DND-41 (cell line): ENCODE data around the gene PTPRN2.

Source experiments
- ATAC-seq: fragments of 200-7000 bp; cut with Tn5 transposase; 3 replicates; pipeline ENCODE4 v1.9.1; 2021; ENCODE audit warnings: low read depth; ENCODE audit not compliant: insufficient read depth
- DNase-seq: peaks from one replicate; pipeline ENCODE4 v3.0.0-alpha.2; 2020
- H2AFZ ChIP-seq: 2 replicates; pipeline ENCODE4 v1.6.0; 2012; ENCODE audit warnings: low read depth, low read length
- H3K27ac ChIP-seq: 2 replicates; pipeline ENCODE4 v1.5.1; 2012; ENCODE audit warnings: low read length, inconsistent platforms
- H3K27me3 ChIP-seq: fragments of 200-600 bp; sonication (generic); 2 replicates; pipeline ENCODE4 v1.6.0; 2012; ENCODE audit warnings: low read length, mild to moderate bottlenecking, inconsistent platforms; ENCODE audit not compliant: insufficient read depth, poor library complexity
- H3K36me3 ChIP-seq: 2 replicates; pipeline ENCODE4 v1.5.1; 2012; ENCODE audit warnings: low read length, inconsistent platforms; ENCODE audit not compliant: insufficient read depth
- H3K4me1 ChIP-seq: 2 replicates; pipeline ENCODE4 v1.5.1; 2012; ENCODE audit warnings: mild to moderate bottlenecking, low read length; ENCODE audit not compliant: insufficient read depth
- H3K4me2 ChIP-seq: 2 replicates; pipeline ENCODE4 v1.6.0; 2012; ENCODE audit warnings: mild to moderate bottlenecking, moderate library complexity, low read length, inconsistent platforms; ENCODE audit not compliant: insufficient read depth
- H3K4me3 ChIP-seq, 2 experiments: fragments of 200-600 bp in 1 of 2; shearing (Covaris generic) in 1 of 2; 2 replicates each; pipeline ENCODE4 v1.5.1; 2012 to 2016; ENCODE audit warnings: inconsistent platforms in 2 of 2, low read length in 2 of 2, mild to moderate bottlenecking in 2 of 2, low read depth in 1 of 2, moderate library complexity in 1 of 2
- H3K79me2 ChIP-seq: 2 replicates; pipeline ENCODE4 v1.6.0; 2012; ENCODE audit warnings: low read length, inconsistent platforms; ENCODE audit not compliant: insufficient read depth
- H3K9ac ChIP-seq: 2 replicates; pipeline ENCODE4 v1.6.0; 2012; ENCODE audit warnings: low read depth, mild to moderate bottlenecking, inconsistent platforms, low read length, moderate library complexity
- H3K9me3 ChIP-seq: 2 replicates; pipeline ENCODE4 v1.5.1; 2012; ENCODE audit warnings: low read length, moderate library complexity, mild to moderate bottlenecking, inconsistent platforms; ENCODE audit not compliant: insufficient read depth, severe bottlenecking
- H4K20me1 ChIP-seq: 2 replicates; pipeline ENCODE4 v1.6.0; 2012; ENCODE audit warnings: low read length; ENCODE audit not compliant: insufficient read depth
- EZH2 ChIP-seq: IDR thresholded peaks from 3 replicates; pipeline ENCODE4 v1.6.1; 2012; ENCODE audit warnings: borderline replicate concordance, low read depth, mild to moderate bottlenecking, moderate library complexity, low read length, inconsistent platforms; ENCODE audit not compliant: severe bottlenecking
- TF ChIP-seq, protein P1 (sequence below): IDR thresholded peaks from 2 replicates; pipeline ENCODE4 v1.5.1; 2012; ENCODE audit warnings: borderline replicate concordance, low read length, moderate library complexity, mild to moderate bottlenecking; ENCODE audit not compliant: poor library complexity, severe bottlenecking; ENCODE audit errors: extremely low read depth

Gene PTPRN2

DNA sequence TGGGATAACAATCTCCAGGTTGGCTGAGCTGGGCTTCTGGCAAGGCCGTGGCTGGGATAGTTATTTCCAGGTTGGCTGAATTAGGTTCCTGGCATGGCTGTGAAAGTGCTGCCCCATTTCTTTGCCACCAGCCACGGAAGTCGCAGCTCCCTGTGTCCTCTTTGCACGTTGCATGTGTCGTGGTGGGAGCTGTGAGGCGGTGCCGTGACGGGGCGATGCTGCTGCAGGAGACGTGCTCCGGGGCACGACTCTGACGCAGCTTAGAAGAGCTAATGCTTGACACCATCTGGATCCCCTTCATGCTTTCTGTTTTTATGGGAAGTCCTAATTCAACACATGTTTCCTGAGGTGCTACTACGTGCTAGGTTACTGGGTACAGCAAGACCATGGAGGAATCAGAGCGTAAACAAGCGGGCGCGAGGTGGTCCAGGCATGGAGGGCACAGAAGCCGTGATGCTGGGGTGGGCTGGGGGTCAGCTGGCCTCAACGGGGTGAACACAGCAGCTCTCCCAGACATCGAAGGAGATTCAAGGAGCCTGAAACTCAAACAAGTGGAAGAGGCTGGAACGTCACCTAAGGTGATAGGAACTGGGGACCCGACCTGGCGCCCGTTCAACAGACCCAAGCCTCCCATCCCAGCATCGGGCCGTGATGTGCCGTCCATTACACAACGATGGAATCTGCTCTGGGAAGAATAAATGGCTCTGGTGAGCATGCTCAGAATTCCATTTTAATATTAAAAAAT, 843.7 kb downstream of the PTPRN2 start:
- Histone ChIP-seq H4K20me1 (no peaks in the 10 kb centered on the region), H2AFZ (no peak overlapping the region), H3K9me3 (no peaks in the 10 kb centered on the region), H3K4me1 (no peaks in the 10 kb centered on the region), H3K36me3 (no peaks in the 10 kb centered on the region), H3K4me3 (no peak overlapping the region), H3K4me2 (no peak overlapping the region), H3K27me3 (no peaks in the 10 kb centered on the region), H3K9ac (no peak overlapping the region), H3K27ac (no peak overlapping the region), H3K79me2 (no peaks in the 10 kb centered on the region)
- ATAC-seq (no peak), DNase-seq (no peak)
- TF ChIP-seq, protein P1, sequence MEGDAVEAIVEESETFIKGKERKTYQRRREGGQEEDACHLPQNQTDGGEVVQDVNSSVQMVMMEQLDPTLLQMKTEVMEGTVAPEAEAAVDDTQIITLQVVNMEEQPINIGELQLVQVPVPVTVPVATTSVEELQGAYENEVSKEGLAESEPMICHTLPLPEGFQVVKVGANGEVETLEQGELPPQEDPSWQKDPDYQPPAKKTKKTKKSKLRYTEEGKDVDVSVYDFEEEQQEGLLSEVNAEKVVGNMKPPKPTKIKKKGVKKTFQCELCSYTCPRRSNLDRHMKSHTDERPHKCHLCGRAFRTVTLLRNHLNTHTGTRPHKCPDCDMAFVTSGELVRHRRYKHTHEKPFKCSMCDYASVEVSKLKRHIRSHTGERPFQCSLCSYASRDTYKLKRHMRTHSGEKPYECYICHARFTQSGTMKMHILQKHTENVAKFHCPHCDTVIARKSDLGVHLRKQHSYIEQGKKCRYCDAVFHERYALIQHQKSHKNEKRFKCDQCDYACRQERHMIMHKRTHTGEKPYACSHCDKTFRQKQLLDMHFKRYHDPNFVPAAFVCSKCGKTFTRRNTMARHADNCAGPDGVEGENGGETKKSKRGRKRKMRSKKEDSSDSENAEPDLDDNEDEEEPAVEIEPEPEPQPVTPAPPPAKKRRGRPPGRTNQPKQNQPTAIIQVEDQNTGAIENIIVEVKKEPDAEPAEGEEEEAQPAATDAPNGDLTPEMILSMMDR: no peak
- TF ChIP-seq EZH2: no peak

DNA sequence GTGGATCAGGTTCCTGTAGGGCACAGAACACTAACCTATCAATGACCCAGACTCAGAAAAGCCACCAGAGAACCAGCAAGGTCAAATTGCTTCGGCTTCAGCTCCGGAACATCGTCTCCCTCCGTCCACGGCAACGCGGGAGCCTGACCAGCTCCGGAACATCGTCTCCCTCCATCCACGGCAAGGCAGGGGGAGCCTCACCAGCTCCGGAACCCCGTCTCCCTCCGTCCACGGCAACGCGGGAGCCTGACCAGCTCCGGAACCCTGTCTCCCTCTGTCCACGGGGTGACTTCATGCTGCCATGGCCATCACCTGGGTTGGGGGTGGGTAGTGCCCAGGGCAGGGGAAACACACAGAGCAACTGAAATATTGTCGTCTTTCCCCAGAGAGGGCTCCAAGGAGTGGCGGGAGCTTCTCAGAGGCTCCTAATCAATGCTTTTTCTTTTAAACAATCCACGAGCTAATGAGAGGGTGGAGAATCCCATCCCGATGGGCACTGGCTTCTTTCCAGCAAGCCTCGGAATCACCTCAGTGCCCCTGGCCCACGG, 847.3 kb downstream of the PTPRN2 start:
- Histone ChIP-seq H3K4me1 (no peaks in the 10 kb centered on the region), H3K27me3 (no peaks in the 10 kb centered on the region), H4K20me1 (no peaks in the 10 kb centered on the region), H3K9me3 (no peaks in the 10 kb centered on the region), H3K4me3 (no peak overlapping the region), H3K4me2 (no peak overlapping the region), H3K36me3 (no peaks in the 10 kb centered on the region), H3K79me2 (no peaks in the 10 kb centered on the region), H3K27ac (no peak overlapping the region), H2AFZ (no peak overlapping the region), H3K9ac (no peak overlapping the region)
- ATAC-seq (no peak), DNase-seq (no peak)
- no peak for TF ChIP-seq EZH2
- TF ChIP-seq, protein P1: no peak

DNA sequence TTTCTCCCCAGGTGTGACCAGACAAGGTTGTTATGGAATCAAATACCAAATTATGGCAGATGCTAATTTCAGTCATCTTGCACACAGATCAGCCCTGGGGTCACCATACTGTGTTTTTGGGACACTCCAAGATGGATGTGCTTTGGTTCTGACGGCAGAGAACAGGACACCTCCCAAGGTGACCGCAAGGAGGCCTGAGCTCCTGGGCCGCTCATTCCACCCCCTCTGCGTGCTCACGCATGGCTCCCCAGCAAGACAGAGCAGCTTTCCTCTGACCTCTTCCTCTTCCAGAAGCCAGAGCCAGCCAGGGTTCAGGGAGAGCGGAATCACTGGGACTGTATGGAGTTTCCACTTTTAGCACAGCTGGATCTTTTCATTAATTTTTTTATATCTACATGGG, 848.0 kb downstream of the PTPRN2 start:
- TF ChIP-seq EZH2: no peak
- H3K4me1 ChIP-seq: no peaks in the 10 kb centered on the region
- H2AFZ ChIP-seq: no peak overlapping the region
- DNase-seq (no peak), ATAC-seq (no peak)
- H3K79me2 ChIP-seq: no peaks in the 10 kb centered on the region
- H3K9me3 ChIP-seq: no peaks in the 10 kb centered on the region
- no peak overlapping the region for H3K9ac ChIP-seq
- H3K27ac ChIP-seq: no peak overlapping the region
- no peaks in the 10 kb centered on the region for H3K36me3 ChIP-seq
- no peaks in the 10 kb centered on the region for H4K20me1 ChIP-seq
- H3K4me2 ChIP-seq: no peak overlapping the region
- no peaks in the 10 kb centered on the region for H3K27me3 ChIP-seq
- H3K4me3 ChIP-seq: no peak overlapping the region

DNA sequence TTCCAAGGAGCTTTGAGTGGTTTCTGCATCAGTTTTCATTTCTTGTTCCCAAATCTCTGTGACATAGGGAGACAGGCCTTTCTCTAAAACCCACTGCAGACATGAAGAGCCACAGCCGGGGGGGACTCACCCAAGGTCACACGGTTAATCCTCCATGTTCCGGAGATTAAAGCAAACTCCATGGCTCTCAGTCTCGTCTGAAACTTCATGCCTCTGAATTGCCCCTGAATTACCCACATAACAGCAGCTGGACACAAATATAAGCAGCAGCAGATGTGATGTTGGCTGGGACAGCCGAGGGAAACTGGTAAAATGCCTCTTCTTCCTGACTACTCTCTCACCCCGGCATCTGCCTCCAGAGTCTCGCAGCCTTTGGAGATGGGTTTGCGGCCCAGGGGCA, 848.6 kb downstream of the PTPRN2 start:
- no peak overlapping the region for H3K9ac ChIP-seq
- TF ChIP-seq EZH2: no peak
- TF ChIP-seq, protein P1: no peak
- no peak overlapping the region for H3K27ac ChIP-seq
- ATAC-seq (no peak), DNase-seq (no peak)
- no peaks in the 10 kb centered on the region for H3K27me3 ChIP-seq
- H4K20me1 ChIP-seq: no peaks in the 10 kb centered on the region
- no peaks in the 10 kb centered on the region for H3K36me3 ChIP-seq
- H3K4me3 ChIP-seq: no peak overlapping the region
- H3K9me3 ChIP-seq: no peaks in the 10 kb centered on the region
- no peaks in the 10 kb centered on the region for H3K4me1 ChIP-seq
- no peak overlapping the region for H2AFZ ChIP-seq
- H3K4me2 ChIP-seq: no peak overlapping the region
- H3K79me2 ChIP-seq: no peaks in the 10 kb centered on the region
